GM21619 (cell line): Measurements from ENCODE around the gene NRP2.

ENCODE experiments used
- ATAC-seq: cut with Tn5 transposase; IDR thresholded peaks from one replicate; pipeline ENCODE4 v1.9.1; 2021; ENCODE audit not compliant: unreplicated experiment

The NRP2 gene

DNA sequence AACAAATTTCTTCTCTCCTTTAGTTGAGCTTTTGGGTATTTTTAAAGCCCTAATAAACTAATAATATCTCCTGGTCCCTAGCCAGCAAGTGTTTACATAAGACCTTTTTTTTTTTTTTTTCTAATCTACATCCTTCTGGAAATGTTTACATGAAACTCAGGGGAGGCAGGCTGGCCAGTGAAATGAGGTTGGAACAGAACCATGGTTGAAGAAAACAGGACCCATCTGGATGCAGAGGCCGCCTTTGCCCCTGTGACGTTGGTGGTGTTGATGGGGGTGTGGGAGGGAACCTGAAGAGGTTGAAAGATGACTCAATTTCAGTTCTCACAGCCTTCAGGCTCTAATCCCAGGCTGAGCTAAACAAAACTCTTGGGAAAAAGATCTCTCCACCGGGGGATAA is 118.5 kb downstream of the NRP2 start:
- ATAC-seq, result no peak

DNA sequence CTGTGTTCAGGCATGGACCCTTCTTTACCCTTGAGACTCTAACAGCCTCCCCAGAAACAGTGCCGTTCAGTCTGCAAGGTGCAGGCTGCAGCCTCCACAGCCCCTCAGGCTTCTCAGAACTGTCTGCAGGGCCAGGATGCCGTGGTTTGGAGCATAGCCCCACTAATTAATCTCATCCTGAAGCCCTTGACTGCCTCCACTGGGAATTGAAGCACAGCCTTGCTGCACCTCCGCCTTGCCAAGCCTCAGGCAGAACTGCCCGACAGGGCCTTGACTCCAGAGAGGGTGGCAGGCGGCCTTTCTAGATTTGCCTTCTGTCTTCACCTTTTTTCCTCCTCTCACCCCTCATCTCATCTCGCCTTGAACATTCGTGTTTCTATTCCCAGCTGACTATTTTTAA is 119.8 kb downstream of the NRP2 start:
- ATAC-seq, result no peak

DNA sequence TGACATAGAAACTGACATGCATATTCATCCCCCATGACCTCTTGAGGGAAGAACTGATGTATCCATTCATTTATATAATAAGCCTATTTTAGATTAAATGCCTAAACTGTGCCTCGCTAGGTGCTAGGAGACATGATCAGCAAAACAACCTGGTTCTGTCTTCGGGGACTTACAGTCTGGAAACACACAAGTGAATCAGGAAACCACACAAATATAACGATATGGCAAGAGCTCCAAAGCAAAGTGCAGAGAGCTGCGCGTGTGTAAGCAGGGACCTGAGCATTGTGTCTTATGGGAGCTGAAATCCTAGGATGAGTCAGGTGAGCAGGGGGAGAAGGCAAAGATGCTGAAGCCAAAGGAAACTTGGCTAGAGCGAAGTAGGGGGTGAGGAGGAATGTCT is 120.6 kb downstream of the NRP2 start:
- no peak for ATAC-seq

DNA sequence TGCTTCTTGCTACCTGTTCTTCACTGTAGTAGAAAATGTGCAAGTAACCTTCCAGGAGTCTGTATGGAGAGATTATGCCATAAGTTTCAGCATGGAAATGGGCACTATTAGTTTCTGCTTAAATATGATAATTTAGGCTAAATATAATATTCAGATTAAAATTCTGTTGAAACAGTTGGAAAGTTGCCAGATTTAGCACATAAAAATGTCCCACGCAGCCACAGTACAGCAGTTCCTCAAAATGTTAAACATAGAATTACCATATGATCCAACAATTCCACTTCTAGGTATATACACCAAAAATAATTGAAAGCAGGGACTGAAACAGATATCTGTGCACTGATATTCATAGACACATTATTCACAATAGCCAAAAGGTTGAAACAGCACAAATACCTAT is 121.2 kb downstream of the NRP2 start:
- no peak for ATAC-seq

DNA sequence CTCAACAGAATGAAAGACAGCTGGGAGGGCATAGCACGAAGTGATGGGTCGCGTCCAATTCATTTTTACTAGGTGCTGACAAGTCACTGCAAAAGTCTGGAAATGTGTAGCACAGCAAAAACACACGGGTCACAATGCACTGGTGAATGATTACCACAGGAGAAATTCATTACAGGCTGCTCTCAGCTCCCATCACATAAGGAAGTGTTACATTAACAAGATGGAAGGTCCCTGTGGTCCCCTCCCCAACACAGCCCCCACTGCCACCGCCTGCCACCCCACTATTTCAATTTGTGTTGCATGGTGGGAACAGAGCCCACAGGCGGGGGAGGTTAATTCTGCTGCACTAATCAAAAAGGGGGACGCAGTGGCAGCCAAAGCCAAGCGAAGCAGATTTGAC is 122.8 kb downstream of the NRP2 start:
- no peak for ATAC-seq

DNA sequence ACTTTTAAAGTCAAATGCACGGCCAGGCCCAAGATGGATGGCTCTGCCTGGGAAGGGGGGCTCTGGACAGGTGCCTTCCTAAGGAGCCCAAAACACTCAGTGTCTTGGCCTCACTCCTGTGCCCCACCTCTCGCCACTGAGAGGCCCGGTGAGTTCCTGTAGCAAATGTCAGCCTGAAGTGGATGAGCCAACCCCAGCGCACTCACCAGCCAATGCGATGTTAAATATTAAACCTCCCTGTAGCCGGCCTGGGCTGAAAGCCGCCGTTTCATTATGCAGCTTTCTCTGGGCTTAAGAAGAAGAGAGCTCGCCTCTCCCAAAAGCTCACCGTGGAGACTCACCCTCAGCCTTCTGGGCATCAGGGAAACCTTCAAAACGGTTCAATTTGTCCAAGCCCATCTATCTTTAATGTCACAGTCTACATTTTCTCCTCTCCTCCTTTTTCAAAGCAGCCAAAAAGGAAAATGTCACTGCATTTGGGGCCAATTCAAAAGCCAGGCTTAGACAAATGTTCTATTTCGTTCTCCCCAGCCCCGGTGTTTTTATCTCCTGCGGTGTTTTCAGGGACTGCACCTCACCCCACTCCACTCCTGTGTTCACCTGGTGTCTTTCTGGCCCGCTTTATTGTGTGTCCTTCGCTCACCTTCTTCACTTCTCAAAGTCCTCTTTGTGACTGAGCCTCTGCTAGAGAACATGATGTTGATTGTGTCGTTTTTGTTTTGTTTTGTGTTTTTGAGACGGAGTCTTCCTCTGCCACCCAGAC is 124.0 kb downstream of the NRP2 start:
- no peak for ATAC-seq

DNA sequence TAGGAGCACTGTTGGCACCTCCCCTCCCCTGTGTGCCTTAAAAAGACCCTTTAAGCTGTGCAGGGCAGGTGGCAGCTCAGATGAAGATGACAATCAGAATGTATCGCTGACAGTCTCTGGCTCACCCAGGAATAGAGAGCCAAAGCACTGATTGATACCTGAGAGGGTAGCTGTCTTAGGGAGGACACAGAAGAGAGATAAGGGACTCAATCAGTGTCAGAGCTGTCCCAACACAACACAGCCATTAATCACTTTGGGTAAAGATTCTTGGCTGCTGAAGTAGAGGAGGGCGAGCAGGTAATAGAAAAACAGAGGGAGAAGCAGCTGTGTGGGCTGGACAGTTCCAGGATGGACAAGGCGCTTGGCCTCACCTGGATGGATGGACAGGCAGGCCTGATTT is 124.9 kb downstream of the NRP2 start:
- no peak for ATAC-seq

DNA sequence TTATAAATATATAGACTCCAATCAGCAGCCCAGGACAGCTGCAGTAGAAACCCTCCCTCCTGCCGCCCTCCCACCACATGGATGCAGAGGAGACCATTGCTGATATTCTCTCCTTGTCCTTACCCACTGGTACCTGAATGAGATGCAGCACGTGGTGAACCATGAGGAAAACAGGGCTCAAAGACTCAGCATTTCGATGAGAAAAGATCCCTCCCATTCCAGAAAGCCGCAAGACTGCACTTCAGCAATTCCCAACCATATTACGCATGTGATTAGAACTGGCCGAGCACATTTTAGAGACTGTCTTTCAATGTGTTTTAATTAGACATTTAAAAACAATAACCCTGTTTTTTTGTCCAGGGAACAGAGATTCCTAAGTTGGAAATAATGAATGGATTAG is 125.5 kb downstream of the NRP2 start:
- no peak for ATAC-seq

DNA sequence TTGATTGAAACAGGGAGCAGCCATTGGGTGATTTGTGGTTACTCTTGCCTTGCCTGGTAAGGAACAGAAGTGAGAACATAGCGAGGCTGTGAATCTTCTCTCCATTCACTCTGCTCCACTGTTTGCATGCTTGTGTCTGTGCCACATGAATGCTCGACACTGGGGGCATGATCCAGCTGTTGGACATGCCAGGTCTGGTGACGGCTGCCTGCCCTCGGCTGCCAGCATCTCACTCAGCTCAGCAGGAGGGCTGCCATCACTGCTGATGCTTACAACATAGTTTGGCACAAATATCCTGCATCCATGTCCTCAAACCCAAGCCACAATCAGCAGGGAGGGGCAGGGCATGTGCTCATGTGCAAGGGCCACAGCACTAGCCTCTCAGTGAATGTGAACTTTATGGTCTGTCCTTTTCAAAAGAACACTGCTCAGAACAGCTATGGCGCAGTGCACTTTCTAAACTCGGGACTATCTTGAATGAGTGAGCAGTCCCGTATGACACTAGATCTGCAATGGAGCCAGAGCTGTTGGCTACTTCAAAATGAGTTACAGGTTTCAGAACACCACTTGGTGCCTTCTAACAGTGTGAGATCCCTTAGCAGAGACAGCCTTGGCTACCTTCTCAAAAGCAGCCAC is 126.3 kb downstream of the NRP2 start:
- ATAC-seq, result no peak

DNA sequence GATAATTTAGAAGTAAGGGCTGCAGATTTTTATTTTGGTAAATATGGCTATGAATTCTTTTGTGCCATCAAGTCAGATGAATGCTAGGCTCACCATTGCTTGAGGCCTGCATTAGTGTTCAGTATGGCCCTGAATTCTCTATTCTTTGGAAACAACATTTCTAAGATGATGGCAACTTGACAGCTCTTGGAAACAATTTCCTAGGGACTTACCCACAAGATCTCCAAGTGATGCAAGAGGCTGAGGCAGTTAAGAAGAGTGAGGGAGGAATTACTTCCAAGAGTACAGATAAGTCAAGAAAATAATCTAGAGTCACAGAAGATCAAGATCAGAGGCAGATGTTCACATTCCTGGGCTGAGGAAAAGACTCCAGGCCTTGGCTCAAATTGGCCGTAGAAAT is 129.1 kb downstream of the NRP2 start:
- ATAC-seq, result no peak

DNA sequence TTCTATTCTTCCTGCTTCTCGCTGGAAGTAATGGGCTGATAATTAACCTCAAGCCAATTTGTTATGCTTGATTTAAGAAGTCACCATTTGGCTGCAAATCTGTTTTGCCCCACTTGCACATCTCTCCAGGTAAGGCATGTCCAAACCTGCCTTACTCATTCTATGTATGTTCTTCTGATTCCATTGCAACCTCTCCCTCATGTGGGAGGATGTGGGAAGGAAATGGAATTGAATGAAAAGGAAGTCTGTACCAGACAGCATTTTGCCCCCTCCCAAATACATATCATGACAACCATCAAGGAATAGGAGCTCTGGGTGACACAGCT is 131.7 kb downstream of the NRP2 start:
- ATAC-seq, result no peak

DNA sequence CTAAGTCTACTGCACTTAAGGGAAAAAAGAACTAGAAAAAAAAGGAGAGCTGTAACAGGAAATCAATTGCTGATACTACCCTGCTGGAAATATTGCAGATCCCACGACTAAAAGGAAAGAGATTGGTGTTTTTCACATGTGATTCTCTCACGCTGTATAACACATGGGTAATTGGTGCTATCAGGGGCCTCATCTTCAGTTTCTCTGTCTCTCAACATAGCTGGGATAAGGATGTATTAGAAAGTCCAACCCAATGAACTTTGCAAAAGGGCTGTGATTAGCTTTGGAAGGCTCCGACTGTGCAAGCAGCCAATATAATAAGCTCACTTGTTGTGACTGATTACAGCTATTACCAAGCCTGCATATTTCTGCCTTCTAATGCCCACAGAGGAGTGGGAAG is 133.4 kb downstream of the NRP2 start:
- no peak for ATAC-seq

DNA sequence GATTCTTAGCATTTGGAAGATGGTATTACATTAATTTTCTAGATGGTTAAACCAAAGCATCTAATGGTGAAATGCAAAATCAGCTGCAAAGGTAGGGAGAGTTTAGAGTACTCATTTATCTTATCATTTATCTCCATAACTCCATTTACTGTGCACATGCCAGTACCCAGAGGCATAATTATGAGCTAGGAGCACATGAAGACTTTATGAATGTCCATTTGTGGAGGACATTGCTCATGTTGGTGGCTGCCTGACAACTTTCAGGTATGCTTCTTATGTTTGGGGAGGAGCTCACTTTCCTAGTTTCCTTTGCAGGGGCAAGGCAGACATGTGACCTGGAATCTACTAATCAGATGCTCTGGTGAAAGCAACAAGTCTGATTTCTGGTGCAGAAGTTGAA is 134.0 kb downstream of the NRP2 start:
- ATAC-seq, result no peak

DNA sequence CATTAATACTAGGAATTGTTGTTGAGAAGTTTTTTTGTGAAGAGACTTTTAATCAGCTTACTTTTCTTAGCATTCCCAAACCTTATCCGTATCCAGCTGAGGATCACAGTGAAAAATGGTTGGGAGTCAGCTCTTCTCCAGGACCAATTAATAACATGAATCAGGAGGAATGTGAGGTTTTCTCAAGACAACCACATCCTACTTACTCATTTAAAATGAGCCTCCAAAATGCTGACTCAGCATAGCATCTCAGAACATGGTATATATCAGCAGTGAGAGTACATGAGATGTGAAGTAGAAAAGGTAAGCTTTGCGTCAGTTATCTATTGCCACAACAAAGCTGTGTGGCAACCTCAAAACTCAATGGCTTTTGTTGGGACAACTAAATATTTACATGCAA is 140.3 kb downstream of the NRP2 start:
- no peak for ATAC-seq

DNA sequence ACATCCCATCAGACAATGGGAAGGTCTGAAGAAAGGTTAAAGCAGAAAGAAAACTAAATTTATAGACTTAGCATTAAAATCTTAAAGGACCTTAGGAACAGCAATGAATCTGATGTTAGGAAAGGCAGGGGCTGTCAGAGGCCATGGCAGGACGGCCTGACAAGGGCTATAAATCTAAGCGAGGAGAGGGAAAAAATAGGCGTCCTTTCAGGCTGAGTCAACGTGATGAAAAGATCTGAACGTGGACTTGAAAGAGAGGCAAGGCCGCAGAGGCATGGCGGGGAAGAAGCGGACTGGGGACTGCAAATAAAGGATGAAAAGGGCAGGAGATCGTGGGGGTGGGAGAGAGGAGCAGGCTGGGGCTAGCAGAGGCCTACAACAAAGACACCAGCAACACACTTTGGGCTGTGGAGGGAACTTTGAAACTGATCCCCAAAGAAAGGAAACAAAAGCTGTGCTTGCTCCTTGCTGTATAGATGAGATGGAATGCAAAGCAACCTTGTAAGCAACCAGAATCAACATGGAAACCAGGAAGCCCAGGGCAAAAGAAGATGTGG is 145.6 kb downstream of the NRP2 start:
- ATAC-seq, result no peak

DNA sequence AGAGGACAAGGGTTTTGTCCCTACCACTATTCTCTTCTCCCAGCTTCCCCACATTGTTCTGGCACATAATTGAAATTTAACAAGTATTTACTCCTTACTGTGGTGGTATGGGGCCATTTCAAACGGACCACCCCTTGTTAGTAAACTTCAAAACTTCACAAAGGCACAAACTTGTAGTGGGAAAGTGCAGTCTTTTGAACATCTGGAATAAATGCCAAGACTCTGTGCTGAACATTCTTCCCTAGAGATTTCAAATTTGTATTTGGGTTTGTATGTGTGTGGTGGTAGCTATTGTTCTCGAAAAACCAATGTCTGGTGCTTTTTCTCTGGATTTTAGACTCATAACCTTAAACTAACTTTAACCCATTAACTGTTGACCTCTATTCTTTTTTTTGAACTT is 151.6 kb downstream of the NRP2 start:
- ATAC-seq, result no peak

DNA sequence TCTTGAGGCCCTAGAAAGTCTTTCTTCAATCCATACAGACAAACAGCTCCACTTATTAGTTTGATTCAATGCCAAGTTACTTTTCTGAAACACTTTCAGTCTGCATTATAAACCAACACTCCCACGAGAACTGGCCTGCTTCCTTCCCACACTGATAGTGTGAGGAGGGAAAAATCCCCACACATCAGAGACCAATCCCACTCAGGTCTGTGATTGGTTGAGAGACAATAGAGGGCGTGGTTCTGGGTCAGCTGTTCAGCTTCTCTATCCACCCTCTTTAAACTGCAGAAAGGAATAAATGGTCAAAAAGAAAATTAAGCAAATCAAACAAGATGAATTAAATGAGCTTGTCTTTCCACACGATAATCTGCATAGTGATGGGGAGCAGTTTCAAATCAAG is 152.5 kb downstream of the NRP2 start:
- ATAC-seq, result no peak

DNA sequence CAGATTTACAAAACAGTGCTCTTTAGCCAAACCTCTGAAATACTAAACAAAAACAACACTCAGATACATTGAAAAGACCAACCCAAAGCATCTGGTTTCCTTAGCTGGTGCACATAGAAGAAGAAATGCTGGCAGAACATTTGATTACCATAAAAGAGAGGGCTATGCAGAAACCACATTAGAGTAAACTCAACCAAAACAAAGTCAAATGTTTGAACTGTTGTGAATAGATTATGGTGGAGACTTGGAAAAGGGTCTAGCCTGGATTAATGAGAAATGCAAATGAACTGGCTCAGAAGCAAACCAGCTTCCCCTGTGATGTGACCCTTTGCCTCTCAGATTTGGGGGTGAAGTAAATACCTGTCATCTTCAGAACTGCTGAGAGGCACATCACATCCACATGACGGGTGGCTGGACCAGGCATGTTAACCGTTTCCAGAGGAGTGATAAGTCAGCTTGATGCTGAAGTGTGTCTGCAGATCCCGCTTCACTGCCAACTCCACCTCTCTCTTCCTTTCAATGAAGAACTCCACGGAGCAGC is 153.0 kb downstream of the NRP2 start:
- no peak for ATAC-seq

DNA sequence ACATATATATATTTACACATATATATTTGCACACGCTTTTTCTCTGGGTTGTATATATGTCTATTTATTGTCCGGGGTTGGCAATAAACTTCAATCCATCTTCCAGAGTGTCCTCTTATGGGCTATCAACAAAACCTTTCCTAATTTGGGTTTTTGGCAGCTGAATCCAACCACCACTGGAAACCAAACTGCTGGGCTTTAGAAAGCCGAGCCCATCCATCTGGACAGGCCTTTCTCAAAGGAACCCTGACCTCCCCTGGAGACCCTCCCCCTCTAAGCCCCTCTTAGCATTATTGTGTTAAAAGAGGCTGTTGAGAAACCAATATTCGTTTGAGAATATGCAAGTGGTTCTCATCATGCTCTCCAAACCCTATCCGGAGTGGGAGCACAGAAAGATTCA is 153.6 kb downstream of the NRP2 start:
- no peak for ATAC-seq

DNA sequence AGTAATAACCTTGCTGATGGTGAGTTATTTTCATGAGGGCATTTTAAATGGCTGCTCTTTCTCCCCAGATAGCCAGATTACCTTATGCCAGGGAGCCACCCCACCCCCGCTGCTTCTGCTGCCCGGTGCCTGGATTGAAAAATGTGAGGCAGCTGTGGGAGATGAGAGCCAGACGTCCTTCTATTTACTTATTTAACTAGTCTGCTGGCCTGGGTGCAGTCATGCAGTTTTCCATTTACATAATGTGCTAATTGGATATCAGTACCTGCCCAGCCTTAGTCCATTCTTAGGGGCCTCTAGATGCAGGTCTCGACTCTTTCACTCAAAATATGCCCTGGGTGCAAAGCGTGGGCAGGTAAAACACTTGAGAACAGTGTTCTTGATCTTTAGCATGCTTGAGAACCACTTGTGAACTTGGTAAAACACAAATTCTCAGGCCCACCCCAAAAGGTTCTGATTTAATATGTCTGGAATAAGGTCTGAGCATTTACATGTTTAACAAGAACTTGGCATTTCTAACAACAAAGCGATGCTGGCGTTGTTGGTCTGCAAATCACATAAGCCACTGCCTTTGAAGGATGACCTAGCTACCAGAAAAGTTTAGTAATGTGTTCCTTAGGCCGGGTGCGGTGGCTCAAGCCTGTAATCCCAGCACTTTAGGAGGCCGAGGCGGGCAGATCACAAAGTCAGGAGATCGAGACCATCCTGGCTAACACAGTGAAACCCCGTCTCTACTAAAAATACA is 154.3 kb downstream of the NRP2 start:
- no peak for ATAC-seq

DNA sequence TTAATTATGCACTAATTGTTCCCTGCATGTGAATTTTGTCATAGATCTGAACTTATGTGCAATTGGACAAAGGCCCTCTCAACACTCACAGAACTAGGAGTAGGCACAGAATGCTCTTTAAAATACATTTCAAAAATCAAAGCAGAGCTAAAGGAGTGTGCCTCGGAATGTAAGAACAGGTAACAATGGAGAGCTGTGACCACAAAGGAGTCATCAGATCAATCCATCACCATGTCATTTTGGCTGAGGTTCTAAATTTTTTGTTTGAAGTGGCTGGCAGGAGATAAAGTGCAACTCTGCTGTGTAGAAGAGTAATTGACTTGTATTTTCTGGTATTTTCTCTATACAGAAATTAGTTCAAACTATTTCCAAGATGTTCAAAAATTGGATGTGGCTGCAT is 155.4 kb downstream of the NRP2 start:
- no peak for ATAC-seq

DNA sequence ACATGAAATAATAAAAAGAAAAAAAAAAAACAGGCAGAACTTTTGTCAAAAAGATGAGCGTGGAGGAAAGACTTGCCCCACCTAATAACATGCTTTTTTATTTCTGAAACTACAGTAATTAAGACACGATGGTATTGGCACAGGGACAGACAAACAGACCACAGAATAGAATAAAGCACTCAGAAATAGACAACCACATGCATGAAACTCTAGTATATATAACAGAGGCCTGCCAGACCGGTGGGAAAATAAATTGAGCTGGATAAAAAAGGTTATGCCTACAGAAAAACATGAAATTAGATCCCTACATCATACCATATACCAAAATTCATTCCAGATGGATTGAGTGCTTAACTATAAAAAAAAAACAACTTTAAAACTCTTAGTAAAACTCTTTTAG is 163.1 kb downstream of the NRP2 start:
- no peak for ATAC-seq
